Spleen (tissue), 11 donors: ENCODE data around the gene PTK7. TPM values are rescaled to one million over a fixed set of nuclear protein-coding genes. Genes with fewer than 3 reads are reported as not detected.
"Not testable (repeated sequence)": the region's sequence is repeated elsewhere in the genome, so short reads cannot be mapped to it uniquely, and the experiment has no call there.

Experiments used
- DNase-seq: peaks from one replicate; pipeline ENCODE4 v3.0.0-alpha.2; 2020
- H3K27ac ChIP-seq, 8 donors: fragments of 200-600 bp; sonication (generic) in 7 of 8; 1 replicate in 4 of 8; 2 replicates in 4 of 8; pipeline versions ENCODE4 v1.5.0 to v1.8.0; 2016 to 2021; ENCODE audit warnings: inconsistent platforms in 4 of 8, mild to moderate bottlenecking in 4 of 8, moderate library complexity in 1 of 8
- H3K27me3 ChIP-seq, 7 donors: fragments of 200-600 bp; sonication (generic) in 6 of 7; replicated peaks in 1 of 7; 1 replicate in 4 of 7; 2 replicates in 3 of 7; pipeline versions ENCODE4 v1.5.0 to v1.8.0; 2016 to 2021; ENCODE audit warnings: inconsistent platforms in 3 of 7, mild to moderate bottlenecking in 1 of 7
- H3K36me3 ChIP-seq, 6 donors: fragments of 200-600 bp; sonication (generic) in 5 of 6; 1 replicate in 4 of 6; 2 replicates in 2 of 6; pipeline versions ENCODE4 v1.5.0 to v1.8.0; 2016 to 2021; ENCODE audit warnings: inconsistent platforms in 2 of 6
- H3K4me1 ChIP-seq, 6 donors: fragments of 200-600 bp; sonication (generic) in 5 of 6; 1 replicate in 3 of 6; 2 replicates in 3 of 6; pipeline versions ENCODE4 v1.5.0 to v1.8.0; 2016 to 2021; ENCODE audit warnings: inconsistent platforms in 3 of 6
- H3K4me3 ChIP-seq, 8 donors: fragments of 200-600 bp; sonication (generic) in 7 of 8; 1 replicate in 4 of 8; 2 replicates in 4 of 8; pipeline versions ENCODE4 v1.5.0 to v1.8.0; 2016 to 2021; ENCODE audit warnings: inconsistent platforms in 4 of 8, mild to moderate bottlenecking in 4 of 8, moderate library complexity in 2 of 8
- H3K9me3 ChIP-seq, 8 donors: fragments of 200-600 bp; sonication (generic) in 7 of 8; 1 replicate in 4 of 8; 2 replicates in 4 of 8; pipeline versions ENCODE4 v1.5.0 to v1.8.0; 2016 to 2021; ENCODE audit warnings: inconsistent platforms in 4 of 8
- POLR2A ChIP-seq, 3 donors: fragments of 450-650 bp; IDR thresholded peaks; one replicate each; pipeline ENCODE4 v1.5.1; 2017; ENCODE audit warnings: antibody characterized with exemption in 3 of 3, mild to moderate bottlenecking in 1 of 3
- POLR2AphosphoS5 ChIP-seq, 3 donors: sonication (generic); formaldehyde crosslinking; IDR thresholded peaks; one replicate each; pipeline ENCODE4 v1.5.1; 2017; ENCODE audit warnings: antibody characterized with exemption in 3 of 3
- WGBS, 5 donors: extraction: QIAGEN DNeasy Blood & Tissue Kit in 3 of 5; methylation state at CpG; one replicate each; pipeline versions ENCODE4 v1.1.5 to v1.1.7; 2013 to 2018; 5-methylcytosine and 5-hydroxymethylcytosine counted together
- intact Hi-C: fragments of 100-400 bp; cut with DNase I; formaldehyde crosslinking; loops from one replicate; pipeline ENCODE4 v1.15.0; 2023; ENCODE audit warnings: low total_unique reads
- polyA plus RNA-seq, 3 donors: library from polyadenylated mRNA; stranded (reverse); fragments of 200-250 nt; gene quantifications; one replicate each; pipeline ENCODE4 v1.2.1, GENCODE V29; 2013
- total RNA-seq, 7 donors: library from RNA; depleted of rRNA in 3 of 7; stranded (reverse); fragments of >200 nt in 3 of 7; fragmentation: NEBNext Ultra II Directional in 4 of 7; extraction: Animal tissue kit (Norgen Biotek cat#: 25700) in 4 of 7; gene quantifications; one replicate each; pipeline versions ENCODE4 v1.1.0 to v1.2.1, GENCODE V29; 2016 to 2021
- TF ChIP-seq, protein P1 (sequence below), 11 experiments: fragments of 200-600 bp in 7 of 11; fragments of 450-650 bp in 4 of 11; sonication (generic) in 4 of 11; IDR thresholded peaks in 8 of 11; conservative IDR thresholded peaks in 3 of 11; 1 replicate in 7 of 11; 2 replicates in 4 of 11; pipeline versions ENCODE4 v1.4.0 to v1.8.0; 2016 to 2021; ENCODE audit warnings: antibody characterized with exemption in 11 of 11, inconsistent platforms in 4 of 11, mild to moderate bottlenecking in 1 of 11
- donor health status: healthy with polysubstance abuse.
- donor health status: DM: no; HTN: no; CAD: no; lungs with moderate emphysema.
- donor health status: DM: no; HTN: no; CAD: no.
- donor health status: Bipolar disorder and iron deficiency.
- donor health status: healthy.
- donor health status: DM: no; HTN: no; CAD: no.
- donor health status: DM: yes; HTN: yes; CAD: no.

The PTK7 gene
- total and polyA plus RNA-seq, 10 donors: 6.0 to 66.4 (median 25.9) TPM

DNA sequence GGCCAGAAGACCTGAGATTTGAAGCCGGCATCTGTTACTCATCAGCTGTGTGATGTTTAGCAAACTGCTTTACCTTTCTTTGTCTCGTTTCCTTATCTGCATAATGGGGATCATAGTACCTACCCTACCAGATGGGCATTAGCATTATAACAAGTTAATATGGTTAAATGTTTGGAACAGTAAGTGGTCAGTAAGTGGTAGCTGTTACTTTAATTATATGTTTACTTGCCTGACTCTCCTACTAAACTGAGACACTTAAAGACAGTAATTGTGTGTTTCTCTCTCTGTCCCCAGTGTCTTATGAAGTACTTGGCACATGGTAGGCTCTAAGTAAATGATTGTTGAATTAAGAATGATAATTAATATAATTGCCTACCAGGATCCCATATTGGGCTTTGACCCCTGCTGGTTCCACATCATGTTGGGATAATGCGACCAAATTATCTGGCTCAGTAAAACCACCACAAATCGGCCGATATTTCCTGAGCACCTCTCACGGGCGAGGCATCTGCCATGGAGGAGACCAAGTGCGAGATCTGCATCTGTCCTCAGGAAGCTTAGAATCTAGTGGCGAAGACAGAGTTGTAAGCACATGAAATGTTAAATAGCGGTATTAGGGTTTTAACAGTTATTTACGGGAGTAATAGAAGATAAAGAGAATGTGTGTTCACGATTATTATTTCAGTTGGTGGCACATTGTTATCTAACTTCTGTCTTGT, 31.4 kb downstream of the PTK7 start:
- Histone ChIP-seq H3K27ac (no peak overlapping the region), H3K36me3 (no peaks in the 10 kb centered on the region), H3K9me3 (no peaks in the 10 kb centered on the region), H3K4me3 (no peak overlapping the region), H3K4me1 (no peaks in the 10 kb centered on the region), H3K27me3 (no peaks in the 10 kb centered on the region)
- intact Hi-C loops: no loop called here
- TF ChIP-seq POLR2A (IDR thresholded peaks at IDR 0.05) (no peak), POLR2AphosphoS5 (IDR thresholded peaks at IDR 0.05) (no peak)
- TF ChIP-seq, protein P1, sequence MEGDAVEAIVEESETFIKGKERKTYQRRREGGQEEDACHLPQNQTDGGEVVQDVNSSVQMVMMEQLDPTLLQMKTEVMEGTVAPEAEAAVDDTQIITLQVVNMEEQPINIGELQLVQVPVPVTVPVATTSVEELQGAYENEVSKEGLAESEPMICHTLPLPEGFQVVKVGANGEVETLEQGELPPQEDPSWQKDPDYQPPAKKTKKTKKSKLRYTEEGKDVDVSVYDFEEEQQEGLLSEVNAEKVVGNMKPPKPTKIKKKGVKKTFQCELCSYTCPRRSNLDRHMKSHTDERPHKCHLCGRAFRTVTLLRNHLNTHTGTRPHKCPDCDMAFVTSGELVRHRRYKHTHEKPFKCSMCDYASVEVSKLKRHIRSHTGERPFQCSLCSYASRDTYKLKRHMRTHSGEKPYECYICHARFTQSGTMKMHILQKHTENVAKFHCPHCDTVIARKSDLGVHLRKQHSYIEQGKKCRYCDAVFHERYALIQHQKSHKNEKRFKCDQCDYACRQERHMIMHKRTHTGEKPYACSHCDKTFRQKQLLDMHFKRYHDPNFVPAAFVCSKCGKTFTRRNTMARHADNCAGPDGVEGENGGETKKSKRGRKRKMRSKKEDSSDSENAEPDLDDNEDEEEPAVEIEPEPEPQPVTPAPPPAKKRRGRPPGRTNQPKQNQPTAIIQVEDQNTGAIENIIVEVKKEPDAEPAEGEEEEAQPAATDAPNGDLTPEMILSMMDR (IDR thresholded peaks at IDR 0.05 in 8 of 11, conservative IDR thresholded peaks at IDR 0.05 in 3 of 11): no peak
- 94 to 97% (median 95%) methylated on average over 12 of the region's 12 CpGs for WGBS, 5 donors
- peak; percentile 8 for DNase-seq

DNA sequence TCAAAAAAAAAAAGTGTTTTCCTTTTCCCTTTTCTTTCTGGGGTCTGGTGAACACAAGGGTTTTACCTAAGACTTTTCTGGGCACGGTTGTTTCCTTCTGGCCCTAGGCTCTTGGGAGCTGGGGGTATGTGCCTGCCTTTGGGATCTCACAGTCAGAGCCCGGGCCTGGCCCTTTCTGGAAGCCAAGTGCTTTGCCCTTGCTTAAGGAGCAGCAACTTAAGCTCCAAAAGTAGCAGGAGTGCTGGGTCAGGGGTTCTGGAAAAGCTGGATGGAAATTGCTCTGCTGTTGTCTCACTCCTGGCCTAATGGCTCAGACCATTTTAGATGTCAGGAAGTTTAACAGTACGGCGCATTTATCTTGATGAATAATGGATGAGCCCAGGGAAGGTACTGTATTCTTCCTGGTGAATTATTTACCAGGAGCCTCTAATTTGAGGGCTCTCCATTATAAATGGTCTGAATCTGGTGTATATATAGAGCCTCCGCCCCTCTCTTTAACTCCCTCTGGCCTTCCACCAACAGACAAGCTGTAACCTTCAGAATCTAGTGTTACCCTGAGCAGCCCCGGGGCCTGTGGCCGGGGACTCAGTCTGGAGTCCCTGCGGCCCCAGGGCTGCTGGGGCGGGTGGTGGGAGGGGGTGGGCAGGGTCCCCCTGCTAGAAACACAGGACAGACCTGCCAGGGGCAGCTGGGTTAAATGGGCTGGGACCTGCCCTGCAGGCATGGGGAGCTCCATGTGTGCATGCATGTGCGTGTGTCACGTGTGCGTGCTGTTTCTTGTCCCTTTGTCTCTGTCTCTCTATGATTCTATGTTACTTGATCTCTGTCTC, 37.5 kb downstream of the PTK7 start:
- intact Hi-C loops: no loop called here
- Histone ChIP-seq H3K4me1 (peaks cover 0 to 23% (median 0%) of the 10 kb centered on the region in 6 donors), H3K4me3 (no peak overlapping the region), H3K36me3 (no peaks in the 10 kb centered on the region), H3K27me3 (no peaks in the 10 kb centered on the region), H3K27ac (peak overlapping the region in 6 of 8 donors; percentile 9 to 57 (median 33)), H3K9me3 (no peaks in the 10 kb centered on the region)
- peak; percentile 62 for DNase-seq
- WGBS, 5 donors: 82 to 88% (median 88%) methylated on average over 8 to 12 of the region's 12 CpGs
- TF ChIP-seq POLR2AphosphoS5 (IDR thresholded peaks at IDR 0.05) (no peak), POLR2A (IDR thresholded peaks at IDR 0.05) (no peak)
- TF ChIP-seq, protein P1 (IDR thresholded peaks at IDR 0.05 in 8 of 11, conservative IDR thresholded peaks at IDR 0.05 in 3 of 11): no peak

DNA sequence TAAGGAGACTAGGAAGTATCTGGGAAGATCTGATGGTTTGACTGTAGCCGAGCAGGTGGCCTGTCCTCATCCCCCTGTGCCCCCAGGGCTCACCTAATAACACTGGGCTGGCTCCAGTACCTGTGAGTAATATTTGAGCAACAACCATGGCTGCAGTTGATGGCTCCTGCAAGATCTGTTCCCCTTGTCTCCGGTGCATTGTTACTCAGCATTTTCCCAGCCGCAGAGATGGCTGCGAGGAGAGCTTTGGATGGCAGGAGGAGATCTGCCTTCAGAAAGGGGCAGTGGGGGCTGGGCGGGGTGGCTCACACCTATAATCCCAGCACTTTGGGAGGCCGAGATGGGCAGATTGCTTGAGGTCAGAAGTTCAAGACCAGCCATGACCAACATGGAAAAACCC, 39.3 kb downstream of the PTK7 start:
- Histone ChIP-seq H3K4me3 (no peak overlapping the region), H3K9me3 (no peaks in the 10 kb centered on the region), H3K27ac (peak overlapping the region in 2 of 8 donors; percentile 42 to 46), H3K36me3 (no peaks in the 10 kb centered on the region), H3K4me1 (peaks cover 0 to 26% (median 2%) of the 10 kb centered on the region in 6 donors), H3K27me3 (no peaks in the 10 kb centered on the region)
- 61 to 77% (median 72%) methylated on average over 6 of the region's 6 CpGs for WGBS, 5 donors
- peak; percentile 15 for DNase-seq
- intact Hi-C loops: no loop called here
- TF ChIP-seq POLR2AphosphoS5 (IDR thresholded peaks at IDR 0.05) (no peak), POLR2A (IDR thresholded peaks at IDR 0.05) (no peak)
- TF ChIP-seq, protein P1 (IDR thresholded peaks at IDR 0.05 in 8 of 11, conservative IDR thresholded peaks at IDR 0.05 in 3 of 11): no peak

DNA sequence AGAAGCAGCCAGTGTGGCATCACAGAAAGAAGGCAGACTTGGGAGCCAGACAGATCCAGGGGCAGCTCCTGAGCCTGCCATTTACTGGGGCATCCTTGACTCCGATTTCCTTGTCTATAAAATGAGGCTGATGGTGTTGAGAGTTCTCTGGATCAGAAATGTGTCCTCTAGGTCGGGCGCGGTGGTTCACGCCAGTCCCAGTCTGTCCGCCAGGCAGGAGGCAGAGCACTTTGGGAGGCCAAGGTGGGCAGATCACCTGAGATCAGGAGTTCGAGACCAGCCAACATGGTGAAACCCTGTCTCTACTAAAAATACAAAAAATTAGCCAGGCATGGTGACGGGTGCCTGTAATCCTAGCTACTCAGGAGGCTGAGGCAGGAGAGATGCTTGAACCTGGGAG, 41.4 kb downstream of the PTK7 start:
- intact Hi-C loops, H3K9me3 ChIP-seq, H3K27ac ChIP-seq, H3K4me3 ChIP-seq, H3K36me3 ChIP-seq, H3K27me3 ChIP-seq: not testable (repeated sequence)
- H3K4me1 ChIP-seq: peaks cover 0 to 30% (median 5%) of the 10 kb centered on the region in 6 donors
- DNase-seq: peak; percentile 16
- 86 to 99% (median 96%) methylated on average over 8 of the region's 8 CpGs for WGBS, 5 donors
